Measurements from ENCODE around the gene NELFCD.
"Not testable (repeated sequence)": the region's sequence is repeated elsewhere in the genome, so short reads cannot be mapped to it uniquely, and the experiment has no call there.

Gene NELFCD

GRCh38 chr20:59008715-59009336 lies 27.8 kb downstream of the NELFCD start:
- DNase-seq (ENCODE audit: low spot score), result no peak

- DNase-seq (ENCODE audit: low spot score), result no peak
Observed at GRCh38 chr20:59010321-59010994, 29.4 kb downstream of the NELFCD start.

GRCh38 chr20:59010995-59011873 lies 30.2 kb downstream of the NELFCD start:
- peak; percentile 94 for DNase-seq (ENCODE audit: low spot score)

- not testable (repeated sequence) for DNase-seq (ENCODE audit: low spot score)
Observed at GRCh38 chr20:59011874-59012157, 30.8 kb downstream of the NELFCD start.

- DNase-seq (ENCODE audit: low spot score), result no peak
Observed at GRCh38 chr20:59013031-59013951, 32.2 kb downstream of the NELFCD start.

GRCh38 chr20:59013959-59014608 lies 33.0 kb downstream of the NELFCD start:
- DNase-seq (ENCODE audit: low spot score), result no peak

- DNase-seq (ENCODE audit: low spot score), result no peak
Observed at GRCh38 chr20:59014680-59015389, 33.8 kb downstream of the NELFCD start.

GRCh38 chr20:59015411-59015810 lies 34.4 kb downstream of the NELFCD start:
- no peak for DNase-seq (ENCODE audit: low spot score)

GRCh38 chr20:59015812-59016711 lies 35.0 kb downstream of the NELFCD start:
- no peak for DNase-seq (ENCODE audit: low spot score)

- no peak for DNase-seq (ENCODE audit: low spot score)
Observed at GRCh38 chr20:59016795-59017492, 35.9 kb downstream of the NELFCD start.

- DNase-seq (ENCODE audit: low spot score), result no peak
Observed at GRCh38 chr20:59017493-59018231, 36.6 kb downstream of the NELFCD start.

GRCh38 chr20:59018817-59019216 lies 37.8 kb downstream of the NELFCD start:
- DNase-seq (ENCODE audit: low spot score), result no peak

- no peak for DNase-seq (ENCODE audit: low spot score)
Observed at GRCh38 chr20:59019217-59019616, 38.2 kb downstream of the NELFCD start, which contains the start of gene TUBB1. TSS of gene TUBB1 (plus strand) at chr20:59019429. CDS start at chr20:59019523, 94 bp downstream.

- DNase-seq (ENCODE audit: low spot score), result no peak
Observed at GRCh38 chr20:59020938-59021551, 40.0 kb downstream of the NELFCD start.

- no peak for DNase-seq (ENCODE audit: low spot score)
Observed at GRCh38 chr20:59022754-59023153, 41.7 kb downstream of the NELFCD start.

GRCh38 chr20:59023616-59024015 lies 42.6 kb downstream of the NELFCD start:
- no peak for DNase-seq (ENCODE audit: low spot score)

GRCh38 chr20:59024111-59024530 lies 43.1 kb downstream of the NELFCD start:
- no peak for DNase-seq (ENCODE audit: low spot score)

GRCh38 chr20:59025086-59025485 lies 44.0 kb downstream of the NELFCD start:
- DNase-seq (ENCODE audit: low spot score), result no peak

Data from AG08395 (cell line).